Prostate gland (tissue), 2 donors: ENCODE measurements around the gene RTEL1.

ENCODE experiments used
- POLR2A ChIP-seq: fragments of 450-650 bp; IDR thresholded peaks from one replicate; pipeline ENCODE4 v1.6.1; 2016; ENCODE audit warnings: antibody characterized with exemption, mild to moderate bottlenecking
- POLR2AphosphoS5 ChIP-seq: sonication (generic); formaldehyde crosslinking; IDR thresholded peaks from one replicate; pipeline ENCODE4 v1.6.1; 2017; ENCODE audit warnings: antibody characterized with exemption
- TF ChIP-seq, protein P1 (sequence below), 4 experiments: fragments of 200-600 bp in 2 of 4; fragments of 450-650 bp in 2 of 4; sonication (generic) in 2 of 4; IDR thresholded peaks; 1 replicate in 3 of 4; 2 replicates in 1 of 4; pipeline ENCODE4 v1.5.1; 2016 to 2019; ENCODE audit warnings: antibody characterized with exemption in 4 of 4, mild to moderate bottlenecking in 2 of 4, moderate library complexity in 2 of 4

DNA sequence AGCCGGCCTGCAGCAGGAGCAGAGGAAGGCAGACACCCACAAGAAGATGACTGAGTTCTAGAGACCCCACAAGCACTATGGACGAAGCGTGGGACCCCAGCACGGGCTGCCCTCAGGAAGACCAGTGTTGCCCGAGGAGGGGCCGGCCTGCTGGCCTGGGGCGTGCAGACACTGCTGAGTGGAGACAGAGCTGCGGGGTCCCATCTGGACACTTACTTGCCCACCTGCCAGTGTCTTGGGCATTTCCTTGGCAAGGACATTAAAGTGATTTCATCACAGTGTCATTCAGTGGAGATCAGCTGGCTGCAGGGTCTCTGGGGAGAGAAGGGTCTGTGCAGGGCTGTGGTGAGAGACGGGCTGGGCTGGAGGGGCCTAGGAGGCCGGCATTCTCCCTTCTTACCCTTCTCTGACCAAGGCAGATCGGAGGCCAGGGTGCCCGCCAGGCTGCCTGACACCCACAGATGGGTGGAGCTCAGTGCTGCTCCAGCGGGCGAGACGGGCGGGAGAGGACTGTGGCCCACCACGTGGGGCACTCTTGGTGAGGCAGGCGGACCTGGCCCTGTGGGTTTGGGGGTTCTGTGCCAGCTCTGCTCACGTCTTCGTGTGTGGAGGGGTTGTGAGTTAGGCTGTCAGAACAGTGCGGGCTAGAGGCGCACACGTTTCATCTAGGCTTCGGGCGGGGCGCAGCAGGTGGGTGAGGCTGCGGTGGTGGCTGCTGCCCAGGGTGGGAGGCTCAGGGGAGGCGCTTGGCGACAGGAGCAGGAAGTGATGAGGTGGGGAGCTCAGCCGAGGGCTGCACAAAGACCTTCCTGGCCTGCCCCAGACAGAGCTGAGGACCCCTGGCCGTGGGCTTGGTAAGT is 78.0 kb downstream of the RTEL1 start, which contains the start of gene LIME1:
- no peak for TF ChIP-seq POLR2A
- no peak for TF ChIP-seq POLR2AphosphoS5
- TF ChIP-seq, protein P1, sequence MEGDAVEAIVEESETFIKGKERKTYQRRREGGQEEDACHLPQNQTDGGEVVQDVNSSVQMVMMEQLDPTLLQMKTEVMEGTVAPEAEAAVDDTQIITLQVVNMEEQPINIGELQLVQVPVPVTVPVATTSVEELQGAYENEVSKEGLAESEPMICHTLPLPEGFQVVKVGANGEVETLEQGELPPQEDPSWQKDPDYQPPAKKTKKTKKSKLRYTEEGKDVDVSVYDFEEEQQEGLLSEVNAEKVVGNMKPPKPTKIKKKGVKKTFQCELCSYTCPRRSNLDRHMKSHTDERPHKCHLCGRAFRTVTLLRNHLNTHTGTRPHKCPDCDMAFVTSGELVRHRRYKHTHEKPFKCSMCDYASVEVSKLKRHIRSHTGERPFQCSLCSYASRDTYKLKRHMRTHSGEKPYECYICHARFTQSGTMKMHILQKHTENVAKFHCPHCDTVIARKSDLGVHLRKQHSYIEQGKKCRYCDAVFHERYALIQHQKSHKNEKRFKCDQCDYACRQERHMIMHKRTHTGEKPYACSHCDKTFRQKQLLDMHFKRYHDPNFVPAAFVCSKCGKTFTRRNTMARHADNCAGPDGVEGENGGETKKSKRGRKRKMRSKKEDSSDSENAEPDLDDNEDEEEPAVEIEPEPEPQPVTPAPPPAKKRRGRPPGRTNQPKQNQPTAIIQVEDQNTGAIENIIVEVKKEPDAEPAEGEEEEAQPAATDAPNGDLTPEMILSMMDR (IDR thresholded peaks at IDR 0.05): no peak
